HCT116 (cell line): ENCODE results near the gene TBXAS1. TPM values are rescaled to one million over a fixed set of nuclear protein-coding genes. Genes with fewer than 3 reads are reported as not detected.

ENCODE experiments used
- ATAC-seq: fragments of 200-7000 bp; cut with Tn5 transposase; 2 replicates; pipeline ENCODE4 v1.9.1; 2020; ENCODE audit warnings: mild to moderate bottlenecking, moderate library complexity
- BruUV-seq: library from RNA; stranded (reverse); fragments of 400-500 nt; replicated peaks from 2 replicates; lab custom pipeline; 2021; lab: Mats Ljungman, UMichigan
- CTCF ChIA-PET: fragments of 300-600 bp; sonication (Branson Sonifier 250); formaldehyde crosslinking; loops from one replicate; lab custom pipeline; 2021; ENCODE audit warnings: antibody characterized with exemption; lab: Charles Lee
- POLR2A ChIA-PET: fragments of 300-600, 350-600 bp; sonication (Branson Sonifier 250); formaldehyde crosslinking; loops from one replicate; lab custom pipeline; 2021; ENCODE audit warnings: antibody characterized with exemption; lab: Charles Lee
- RAD21 ChIA-PET, 2 experiments: fragments of 300-600 bp; sonication (Branson Sonifier 250); formaldehyde crosslinking; loops; one replicate each; lab custom pipeline; 2023; ENCODE audit warnings: low total read pairs in 2 of 2; ENCODE audit not compliant: uncharacterized antibody in 2 of 2, unreplicated experiment in 2 of 2, low non-redundant PET in 1 of 2; lab: Charles Lee
- DNase-seq: peaks from one replicate; pipeline ENCODE4 v3.0.0-alpha.2; 2010; ENCODE audit warnings: low read depth, low spot score
- H2AFZ ChIP-seq: fragments of 200-600 bp; shearing (Covaris generic), sonication (generic); 2 replicates; pipeline ENCODE4 v1.6.1; 2017; ENCODE audit warnings: low read depth, mixed run types, mixed read lengths, antibody characterized with exemption, low read length; ENCODE audit not compliant: poor library complexity, severe bottlenecking
- H3K27ac ChIP-seq: 2 replicates; pipeline ENCODE4 v1.5.1; 2012; ENCODE audit warnings: low read depth, low read length
- H3K27me3 ChIP-seq: fragments of 200-600 bp; sonication (generic); 2 replicates; pipeline ENCODE4 v1.6.1; 2016; ENCODE audit warnings: mixed run types, low read length, mixed read lengths; ENCODE audit not compliant: insufficient read depth
- H3K36me3 ChIP-seq, 2 experiments: fragments of 200-500 bp in 1 of 2; fragments of 200-600 bp in 1 of 2; sonication (Bioruptor generic) in 1 of 2; sonication (generic) in 1 of 2; 2 replicates each; pipeline versions ENCODE4 v1.5.1 to v1.6.1; 2014 to 2016; ENCODE audit warnings: low read length in 2 of 2, inconsistent platforms in 1 of 2, mixed read lengths in 1 of 2, mixed run types in 1 of 2; ENCODE audit not compliant: insufficient read depth in 2 of 2, control insufficient read depth in 1 of 2
- H3K4me1 ChIP-seq, 2 experiments: fragments of 200-600 bp in 1 of 2; sonication (generic) in 1 of 2; 2 replicates each; pipeline versions ENCODE4 v1.5.1 to v1.6.1; 2012 to 2017; ENCODE audit warnings: low read length in 2 of 2, inconsistent platforms in 1 of 2, mild to moderate bottlenecking in 1 of 2, mixed read lengths in 1 of 2, mixed run types in 1 of 2, moderate library complexity in 1 of 2; ENCODE audit not compliant: insufficient read depth in 2 of 2, control insufficient read depth in 1 of 2
- H3K4me2 ChIP-seq: fragments of 200-600 bp; sonication (generic); 2 replicates; pipeline ENCODE4 v1.6.1; 2017; ENCODE audit warnings: mixed run types, low read length, mixed read lengths
- H3K4me3 ChIP-seq, 2 experiments: fragments of 200-600 bp in 1 of 2; sonication (generic) in 1 of 2; replicated peaks in 1 of 2; 2 replicates each; pipeline ENCODE4 v1.5.1; 2011 to 2016; ENCODE audit warnings: low read length in 2 of 2, control low read depth in 1 of 2, low read depth in 1 of 2, mild to moderate bottlenecking in 1 of 2, mixed read lengths in 1 of 2, mixed run types in 1 of 2
- H3K79me2 ChIP-seq: fragments of 200-600 bp; sonication (generic); 2 replicates; pipeline ENCODE4 v1.6.1; 2017; ENCODE audit warnings: mild to moderate bottlenecking, mixed run types, low read length, moderate library complexity, mixed read lengths; ENCODE audit not compliant: insufficient read depth
- H3K9ac ChIP-seq: fragments of 200-600 bp; sonication (generic); 2 replicates; pipeline ENCODE4 v1.6.1; 2016; ENCODE audit warnings: low read length, mixed read lengths
- H3K9me2 ChIP-seq: fragments of 200-600 bp; sonication (generic), shearing (Covaris generic); 2 replicates; pipeline ENCODE4 v1.6.1; 2017; ENCODE audit warnings: mixed run types, mild to moderate bottlenecking, moderate library complexity; ENCODE audit not compliant: insufficient read depth
- H3K9me3 ChIP-seq, 2 experiments: fragments of 200-500 bp in 1 of 2; fragments of 200-600 bp in 1 of 2; sonication (Bioruptor generic) in 1 of 2; sonication (generic) in 1 of 2; 2 replicates each; pipeline ENCODE4 v1.6.1; 2014 to 2017; ENCODE audit warnings: low read length in 2 of 2, mixed read lengths in 2 of 2, inconsistent platforms in 1 of 2, low read depth in 1 of 2, mild to moderate bottlenecking in 1 of 2, mixed run types in 1 of 2, moderate library complexity in 1 of 2; ENCODE audit not compliant: control insufficient read depth in 1 of 2, insufficient read depth in 1 of 2
- H4K20me1 ChIP-seq: fragments of 200-600 bp; sonication (generic), shearing (Covaris generic); 2 replicates; pipeline ENCODE4 v1.6.1; 2017; ENCODE audit warnings: mixed run types, mild to moderate bottlenecking, moderate library complexity; ENCODE audit not compliant: insufficient read depth
- CBX3 ChIP-seq: IDR thresholded peaks from 2 replicates; pipeline ENCODE4 v1.6.1; 2012; ENCODE audit warnings: low read depth
- EGR1 ChIP-seq: IDR thresholded peaks from 2 replicates; pipeline ENCODE4 v1.6.1; 2012; ENCODE audit warnings: low read depth
- ELF1 ChIP-seq: IDR thresholded peaks from 2 replicates; pipeline ENCODE4 v1.6.1; 2012; ENCODE audit warnings: low read depth, borderline replicate concordance
- EZH2 ChIP-seq: fragments of 200-600 bp; sonication (generic); IDR thresholded peaks from 2 replicates; pipeline ENCODE4 v1.6.1; 2017; ENCODE audit warnings: antibody characterized with exemption, mixed run types
- EZH2phosphoT487 ChIP-seq: fragments of 200-600 bp; IDR thresholded peaks from 2 replicates; pipeline ENCODE4 v1.6.1; 2018; ENCODE audit warnings: antibody characterized with exemption, borderline replicate concordance
- FOSL1 ChIP-seq: IDR thresholded peaks from 2 replicates; pipeline ENCODE4 v1.6.1; 2012; ENCODE audit warnings: low read depth
- POLR2A ChIP-seq: IDR thresholded peaks from 2 replicates; pipeline ENCODE4 v1.7.0; 2011; ENCODE audit warnings: borderline replicate concordance; ENCODE audit not compliant: insufficient read depth, insufficient read length; ENCODE audit errors: extremely low read depth
- POLR2AphosphoS5 ChIP-seq: IDR thresholded peaks from 2 replicates; pipeline ENCODE4 v1.6.1; 2011; ENCODE audit warnings: mild to moderate bottlenecking, low read depth, low read length, moderate library complexity
- SIN3A ChIP-seq: IDR thresholded peaks from 2 replicates; pipeline ENCODE4 v1.6.1; 2012; ENCODE audit warnings: low read depth
- SP1 ChIP-seq: IDR thresholded peaks from 2 replicates; pipeline ENCODE4 v1.6.1; 2012; ENCODE audit warnings: low read depth
- SRF ChIP-seq: IDR thresholded peaks from 2 replicates; pipeline ENCODE4 v1.6.1; 2012; ENCODE audit warnings: low read depth
- YY1 ChIP-seq: IDR thresholded peaks from 2 replicates; pipeline ENCODE4 v1.6.1; 2011; ENCODE audit warnings: low read length, low read depth, moderate library complexity, mild to moderate bottlenecking; ENCODE audit not compliant: insufficient replicate concordance; ENCODE audit errors: extremely low read depth
- ZFX ChIP-seq: fragments of 450-650 bp; IDR thresholded peaks from 2 replicates; pipeline ENCODE4 v1.6.1; 2017
- intact Hi-C: fragments of 100-400 bp; cut with micrococcal nuclease; formaldehyde crosslinking; loops from 2 replicates; pipeline ENCODE4 v1.10.0; 2022
- total RNA-seq: library from RNA; stranded (reverse); gene quantifications from one replicate; pipeline ENCODE4 v1.2.1, GENCODE V29; 2021; ENCODE audit not compliant: unreplicated experiment
- TF ChIP-seq, protein P1 (sequence below): IDR thresholded peaks from 2 replicates; pipeline ENCODE4 v1.6.1; 2012
- TF ChIP-seq, protein P2 (sequence below): IDR thresholded peaks from 2 replicates; pipeline ENCODE4 v1.6.1; 2012
- TF ChIP-seq, protein P3 (sequence below), 3 experiments: fragments of 200-600 bp in 1 of 3; sonication (generic) in 1 of 3; IDR thresholded peaks in 2 of 3; conservative IDR thresholded peaks in 1 of 3; 2 replicates each; pipeline ENCODE4 v1.5.1; 2012 to 2017; ENCODE audit warnings: low read depth in 2 of 3, low read length in 2 of 3, antibody characterized with exemption in 1 of 3, borderline replicate concordance in 1 of 3, control low read depth in 1 of 3, mild to moderate bottlenecking in 1 of 3, mixed read lengths in 1 of 3, mixed run types in 1 of 3, moderate library complexity in 1 of 3; ENCODE audit not compliant: insufficient read depth in 1 of 3

TBXAS1 gene
- total RNA-seq, 1 experiment from 2014 or later: 1.4 TPM

DNA sequence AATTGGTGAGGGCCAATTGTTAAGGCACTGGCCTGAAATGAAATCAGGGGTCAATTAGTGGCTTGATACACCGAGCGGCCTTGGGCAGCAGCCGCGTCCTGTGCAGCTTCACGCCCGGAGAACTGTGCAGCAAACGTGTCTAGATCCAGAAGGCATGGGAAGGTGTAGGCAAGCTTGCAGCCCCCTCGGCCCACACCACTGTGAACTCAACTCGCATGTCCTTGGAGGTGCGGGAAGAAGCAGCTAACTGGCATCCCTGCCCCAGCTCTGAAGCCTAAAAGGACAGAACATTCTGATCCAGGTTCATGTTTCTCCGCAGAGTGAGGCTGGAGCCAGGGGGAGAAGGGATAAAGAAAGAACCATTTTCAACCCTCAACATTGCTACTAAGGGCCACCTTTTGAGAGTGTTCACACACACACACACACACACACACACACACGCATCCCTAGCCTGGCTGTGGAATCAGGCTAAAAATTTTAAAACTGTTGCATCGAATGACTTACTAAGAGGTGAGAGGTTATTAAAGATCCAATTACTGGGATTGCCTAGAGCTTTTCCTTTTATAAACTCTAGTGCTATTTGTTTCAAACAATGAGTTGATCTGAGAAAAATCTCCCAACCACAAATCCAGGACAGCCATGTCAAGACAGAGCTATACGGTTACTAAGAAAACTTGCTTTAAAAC is 129.7 kb downstream of the TBXAS1 start:
- Histone ChIP-seq H3K9ac (no peak overlapping the region), H4K20me1 (no peaks in the 10 kb centered on the region), H3K9me2 (no peaks in the 10 kb centered on the region), H3K4me1 (peaks cover 0 to 10% of the 10 kb centered on the region in 2 experiments; a peak in 2 of 4 replicates), H3K4me3 (no peak overlapping the region), H2AFZ (no peak overlapping the region), H3K4me2 (no peak overlapping the region), H3K36me3 (no peaks in the 10 kb centered on the region), H3K27me3 (no peaks in the 10 kb centered on the region), H3K79me2 (no peaks in the 10 kb centered on the region), H3K27ac (no peak overlapping the region)
- POLR2A ChIA-PET: interaction anchor here (1.1 kb wide), 1 partner anchor 42 kb away, joined by 3 read pairs; no protein-coding TSS in a partner anchor
- RAD21 ChIA-PET: no interaction called here
- no TSS peak for BruUV-seq
- CTCF ChIA-PET: no interaction called here
- ATAC-seq: no peak
- intact Hi-C loops: no loop called here
- no peak for TF ChIP-seq SIN3A
- TF ChIP-seq ELF1: no peak
- TF ChIP-seq, protein P1, sequence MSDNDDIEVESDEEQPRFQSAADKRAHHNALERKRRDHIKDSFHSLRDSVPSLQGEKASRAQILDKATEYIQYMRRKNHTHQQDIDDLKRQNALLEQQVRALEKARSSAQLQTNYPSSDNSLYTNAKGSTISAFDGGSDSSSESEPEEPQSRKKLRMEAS: no peak
- no peak for TF ChIP-seq YY1
- no peak for TF ChIP-seq EZH2phosphoT487
- no peak for TF ChIP-seq SRF
- no peak for TF ChIP-seq POLR2A
- TF ChIP-seq CBX3: no peak
- no peak for TF ChIP-seq SP1
- TF ChIP-seq ZFX: no peak
- TF ChIP-seq POLR2AphosphoS5: no peak
- TF ChIP-seq, all 23 proteins: peak for 0
- no peak for DNase-seq
- no peaks in the 10 kb centered on the region for H3K9me3 ChIP-seq

DNA sequence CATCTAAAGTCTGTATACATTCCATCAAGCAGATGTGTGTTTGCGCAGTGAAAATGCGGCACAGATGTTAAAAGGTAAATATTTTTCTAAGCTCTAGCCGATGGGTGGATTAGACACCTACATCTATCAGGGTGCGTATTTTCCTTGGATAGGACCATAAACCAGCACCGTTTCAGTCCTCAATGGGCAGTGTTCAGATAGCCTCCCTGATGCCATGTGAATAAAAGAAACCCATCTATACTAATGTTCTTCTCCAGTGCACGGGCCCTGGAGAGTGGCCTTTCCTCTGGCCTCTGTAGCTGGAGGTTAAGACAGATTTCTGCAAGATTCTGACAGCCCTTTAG is 130.2 kb downstream of the TBXAS1 start:
- Histone ChIP-seq H3K27me3 (no peaks in the 10 kb centered on the region), H2AFZ (no peak overlapping the region), H3K4me2 (no peak overlapping the region), H3K9ac (no peak overlapping the region), H4K20me1 (no peaks in the 10 kb centered on the region), H3K36me3 (no peaks in the 10 kb centered on the region), H3K79me2 (no peaks in the 10 kb centered on the region), H3K4me1 (peaks cover 0 to 10% of the 10 kb centered on the region in 2 experiments; a peak in 2 of 4 replicates), H3K4me3 (no peak overlapping the region), H3K9me2 (no peaks in the 10 kb centered on the region), H3K27ac (no peak overlapping the region), H3K9me3 (no peaks in the 10 kb centered on the region)
- intact Hi-C loops: no loop called here
- CTCF ChIA-PET: no interaction called here
- DNase-seq: no peak
- no TSS peak for BruUV-seq
- no peak for ATAC-seq
- POLR2A ChIA-PET: interaction anchor here (1.1 kb wide), 1 partner anchor 42 kb away, joined by 3 read pairs; no protein-coding TSS in a partner anchor
- RAD21 ChIA-PET: no interaction called here
- TF ChIP-seq SP1 (no peak), EZH2phosphoT487 (no peak), EGR1 (no peak), ZFX (no peak), CBX3 (no peak), EZH2 (no peak), SRF (no peak), FOSL1 (no peak), POLR2A (no peak)
- TF ChIP-seq, protein P2, sequence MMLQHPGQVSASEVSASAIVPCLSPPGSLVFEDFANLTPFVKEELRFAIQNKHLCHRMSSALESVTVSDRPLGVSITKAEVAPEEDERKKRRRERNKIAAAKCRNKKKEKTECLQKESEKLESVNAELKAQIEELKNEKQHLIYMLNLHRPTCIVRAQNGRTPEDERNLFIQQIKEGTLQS: no peak
- TF ChIP-seq, protein P1: no peak
- TF ChIP-seq, protein P3, sequence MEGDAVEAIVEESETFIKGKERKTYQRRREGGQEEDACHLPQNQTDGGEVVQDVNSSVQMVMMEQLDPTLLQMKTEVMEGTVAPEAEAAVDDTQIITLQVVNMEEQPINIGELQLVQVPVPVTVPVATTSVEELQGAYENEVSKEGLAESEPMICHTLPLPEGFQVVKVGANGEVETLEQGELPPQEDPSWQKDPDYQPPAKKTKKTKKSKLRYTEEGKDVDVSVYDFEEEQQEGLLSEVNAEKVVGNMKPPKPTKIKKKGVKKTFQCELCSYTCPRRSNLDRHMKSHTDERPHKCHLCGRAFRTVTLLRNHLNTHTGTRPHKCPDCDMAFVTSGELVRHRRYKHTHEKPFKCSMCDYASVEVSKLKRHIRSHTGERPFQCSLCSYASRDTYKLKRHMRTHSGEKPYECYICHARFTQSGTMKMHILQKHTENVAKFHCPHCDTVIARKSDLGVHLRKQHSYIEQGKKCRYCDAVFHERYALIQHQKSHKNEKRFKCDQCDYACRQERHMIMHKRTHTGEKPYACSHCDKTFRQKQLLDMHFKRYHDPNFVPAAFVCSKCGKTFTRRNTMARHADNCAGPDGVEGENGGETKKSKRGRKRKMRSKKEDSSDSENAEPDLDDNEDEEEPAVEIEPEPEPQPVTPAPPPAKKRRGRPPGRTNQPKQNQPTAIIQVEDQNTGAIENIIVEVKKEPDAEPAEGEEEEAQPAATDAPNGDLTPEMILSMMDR (IDR thresholded peaks at IDR 0.05 in 2 of 3, conservative IDR thresholded peaks at IDR 0.05 in 1 of 3; ENCODE audit: borderline replicate concordance in 1 of 3, insufficient read depth in 1 of 3, low read depth in 2 of 3, low read length in 2 of 3): no peak
